KBM-7 (cell line): ENCODE data around the gene PITPNB.
A peak's percentile ranks its signal among the peaks of the same experiment; 100 is the strongest.

Source experiments
- DNase-seq: peaks from one replicate; pipeline ENCODE4 v3.0.0-alpha.2; 2015
- in situ Hi-C: fragments of 300-500 bp; cut with MboI; formaldehyde crosslinking; loops from 2 replicates; pipeline ENCODE4 v1.14.3; 2020; ENCODE audit warnings: low sequenced_read_pairs, low pct_unique_long_range_greater_than_20kb, mixed read lengths

The PITPNB gene

GRCh38 chr22:27843441-27843840 lies 75.6 kb downstream of the PITPNB start:
- DNase-seq, result no peak
- in situ Hi-C loops, result no loop called here

- in situ Hi-C loops, result no loop called here
- DNase-seq, result no peak
Measured at GRCh38 chr22:27842669-27843431, 76.2 kb downstream of the PITPNB start.

- no peak for DNase-seq
- in situ Hi-C loops, result no loop called here
Measured at GRCh38 chr22:27842201-27842600, 76.9 kb downstream of the PITPNB start.

- no peak for DNase-seq
- in situ Hi-C loops, result no loop called here
Measured at GRCh38 chr22:27840436-27840835, 78.6 kb downstream of the PITPNB start.

GRCh38 chr22:27839057-27839660 lies 79.9 kb downstream of the PITPNB start:
- in situ Hi-C loops, result no loop called here
- DNase-seq, result no peak

GRCh38 chr22:27836181-27836580 lies 82.9 kb downstream of the PITPNB start:
- no peak for DNase-seq
- in situ Hi-C loops, result no loop called here

GRCh38 chr22:27835446-27835845 lies 83.6 kb downstream of the PITPNB start:
- in situ Hi-C loops, result no loop called here
- no peak for DNase-seq

GRCh38 chr22:27834364-27835185 lies 84.5 kb downstream of the PITPNB start:
- in situ Hi-C loops, result no loop called here
- no peak for DNase-seq

GRCh38 chr22:27833803-27834202 lies 85.3 kb downstream of the PITPNB start:
- in situ Hi-C loops, result no loop called here
- DNase-seq, result no peak

GRCh38 chr22:27832606-27833005 lies 86.5 kb downstream of the PITPNB start:
- in situ Hi-C loops, result no loop called here
- no peak for DNase-seq

- DNase-seq, result no peak
- in situ Hi-C loops, result no loop called here
Measured at GRCh38 chr22:27829620-27830019, 89.4 kb downstream of the PITPNB start.

- DNase-seq, result no peak
- in situ Hi-C loops, result no loop called here
Measured at GRCh38 chr22:27827604-27828587, 91.2 kb downstream of the PITPNB start.

GRCh38 chr22:27825174-27825573 lies 93.9 kb downstream of the PITPNB start:
- in situ Hi-C loops, result no loop called here
- DNase-seq, result peak; percentile 47

- in situ Hi-C loops, result loop anchor here (25.0 kb wide), 1 partner anchor 411 kb away; no protein-coding TSS in a partner anchor
- no peak for DNase-seq
Measured at GRCh38 chr22:27823221-27823620, 95.8 kb downstream of the PITPNB start.

GRCh38 chr22:27820896-27821866 lies 97.9 kb downstream of the PITPNB start:
- DNase-seq, result no peak
- in situ Hi-C loops, result loop anchor here (25.0 kb wide), 1 partner anchor 409 kb away; no protein-coding TSS in a partner anchor

GRCh38 chr22:27816552-27816951 lies 102.5 kb downstream of the PITPNB start:
- DNase-seq, result no peak
- in situ Hi-C loops, result loop anchor here (25.0 kb wide), 1 partner anchor 404 kb away; no protein-coding TSS in a partner anchor

- no peak for DNase-seq
- in situ Hi-C loops, result loop anchor here (25.0 kb wide), 1 partner anchor 404 kb away; no protein-coding TSS in a partner anchor
Measured at GRCh38 chr22:27815826-27816530, 103.1 kb downstream of the PITPNB start.
